Nephron progenitor cell (in vitro differentiated cells): ENCODE measurements around the gene C3orf52.
A peak's percentile ranks its signal among the peaks of the same experiment; 100 is the strongest.

Experiments used
- DNase-seq: peaks from one replicate; pipeline ENCODE4 v3.0.0; 2021
- H3K27ac Mint-ChIP-seq: 2 replicates; pipeline ENCODE4 v1.8.0; 2021; ENCODE audit warnings: mild to moderate bottlenecking, moderate library complexity, mixed read lengths
- H3K27me3 Mint-ChIP-seq: 2 replicates; pipeline ENCODE4 v1.8.0; 2021; ENCODE audit warnings: mild to moderate bottlenecking, low read depth, mixed read lengths; ENCODE audit not compliant: poor library complexity
- H3K36me3 Mint-ChIP-seq: 2 replicates; pipeline ENCODE4 v1.8.0; 2021; ENCODE audit warnings: low read depth, mixed read lengths
- H3K4me1 Mint-ChIP-seq: 2 replicates; pipeline ENCODE4 v1.8.0; 2021; ENCODE audit warnings: mixed read lengths
- H3K4me3 Mint-ChIP-seq: 2 replicates; pipeline ENCODE4 v1.8.0; 2021; ENCODE audit warnings: mild to moderate bottlenecking, moderate library complexity, mixed read lengths
- H3K9me3 Mint-ChIP-seq: 2 replicates; pipeline ENCODE4 v1.8.0; 2021; ENCODE audit warnings: mild to moderate bottlenecking, moderate library complexity, mixed read lengths
- TF ChIP-seq, protein P1 (sequence below): fragments of 200-600 bp; sonication (generic); IDR thresholded peaks from 2 replicates; pipeline ENCODE4 v1.5.0; 2021; ENCODE audit warnings: antibody characterized with exemption

C3orf52 gene

DNA sequence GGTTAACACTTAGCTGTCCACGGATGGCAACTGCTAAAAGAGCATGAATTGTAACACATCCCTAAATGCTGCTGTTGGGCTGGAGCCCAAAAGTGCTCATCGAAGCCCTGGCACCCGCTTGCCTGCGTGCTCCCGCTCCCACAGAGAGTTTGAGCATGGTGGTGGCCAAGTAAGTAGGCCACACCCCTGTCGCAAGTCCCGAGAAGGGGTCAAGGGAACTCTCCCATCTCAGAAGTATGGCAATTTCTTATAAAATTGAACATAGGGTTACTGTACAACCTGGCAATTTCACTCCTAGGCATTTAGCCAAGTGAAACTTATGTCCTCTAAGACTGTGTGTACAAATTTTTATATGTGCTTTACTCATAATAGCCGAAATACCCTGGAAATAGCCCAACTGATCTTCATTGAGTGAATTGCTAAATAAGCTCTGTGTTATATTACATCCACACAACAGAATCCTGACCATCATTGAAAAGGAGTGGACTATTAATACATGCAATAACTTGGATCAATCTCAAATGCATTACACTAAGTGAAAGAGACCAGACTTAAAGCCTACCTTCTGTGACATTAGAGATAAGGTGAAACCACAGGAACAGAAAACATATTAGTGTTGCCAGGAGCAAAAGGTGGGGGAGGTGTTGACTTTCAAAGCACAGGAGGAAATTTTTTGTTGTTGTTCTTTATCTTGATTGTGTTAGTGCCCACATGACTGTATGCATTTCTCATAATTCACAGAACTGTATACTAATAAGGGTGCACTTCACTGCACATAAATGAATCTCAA is 48.3 kb downstream of the C3orf52 start:
- Mint-ChIP-seq H3K27me3 (no peaks in the 10 kb centered on the region), H3K27ac (no peak overlapping the region)

DNA sequence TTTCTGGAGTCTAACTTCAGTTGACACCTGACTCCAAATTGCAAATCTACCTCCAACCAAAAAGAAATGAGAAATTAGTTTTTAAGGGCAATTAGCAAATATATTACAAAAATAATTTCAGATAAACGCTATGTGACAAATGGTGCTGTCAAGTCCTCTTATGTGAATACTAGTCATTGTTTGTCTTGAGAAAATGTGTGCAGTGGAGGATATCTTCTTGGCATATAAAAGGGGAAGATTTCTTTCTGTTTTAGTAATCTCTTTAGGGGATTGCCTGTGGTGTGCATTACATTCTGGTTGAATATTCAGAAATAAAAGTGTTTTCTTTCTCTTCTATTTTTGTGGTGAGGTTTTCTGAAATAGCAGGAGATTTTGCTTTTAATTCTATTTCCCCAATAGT is 49.9 kb downstream of the C3orf52 start:
- no peaks in the 10 kb centered on the region for H3K27me3 Mint-ChIP-seq
- peaks cover 14% of the 10 kb centered on the region for H3K36me3 Mint-ChIP-seq
- DNase-seq, result no peak
- H3K4me1 Mint-ChIP-seq, result peaks cover 53% of the 10 kb centered on the region
- TF ChIP-seq, protein P1, sequence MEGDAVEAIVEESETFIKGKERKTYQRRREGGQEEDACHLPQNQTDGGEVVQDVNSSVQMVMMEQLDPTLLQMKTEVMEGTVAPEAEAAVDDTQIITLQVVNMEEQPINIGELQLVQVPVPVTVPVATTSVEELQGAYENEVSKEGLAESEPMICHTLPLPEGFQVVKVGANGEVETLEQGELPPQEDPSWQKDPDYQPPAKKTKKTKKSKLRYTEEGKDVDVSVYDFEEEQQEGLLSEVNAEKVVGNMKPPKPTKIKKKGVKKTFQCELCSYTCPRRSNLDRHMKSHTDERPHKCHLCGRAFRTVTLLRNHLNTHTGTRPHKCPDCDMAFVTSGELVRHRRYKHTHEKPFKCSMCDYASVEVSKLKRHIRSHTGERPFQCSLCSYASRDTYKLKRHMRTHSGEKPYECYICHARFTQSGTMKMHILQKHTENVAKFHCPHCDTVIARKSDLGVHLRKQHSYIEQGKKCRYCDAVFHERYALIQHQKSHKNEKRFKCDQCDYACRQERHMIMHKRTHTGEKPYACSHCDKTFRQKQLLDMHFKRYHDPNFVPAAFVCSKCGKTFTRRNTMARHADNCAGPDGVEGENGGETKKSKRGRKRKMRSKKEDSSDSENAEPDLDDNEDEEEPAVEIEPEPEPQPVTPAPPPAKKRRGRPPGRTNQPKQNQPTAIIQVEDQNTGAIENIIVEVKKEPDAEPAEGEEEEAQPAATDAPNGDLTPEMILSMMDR, result no peak
- H3K27ac Mint-ChIP-seq, result no peak overlapping the region
- no peaks in the 10 kb centered on the region for H3K9me3 Mint-ChIP-seq
- H3K4me3 Mint-ChIP-seq, result no peak overlapping the region

More for the DNA sequence above, 48.3 kb downstream of the C3orf52 start:
- no peak for DNase-seq
- Mint-ChIP-seq H3K36me3 (peaks cover 29% of the 10 kb centered on the region), H3K4me1 (peaks cover 64% of the 10 kb centered on the region), H3K9me3 (no peaks in the 10 kb centered on the region), H3K4me3 (no peak overlapping the region)
- TF ChIP-seq, protein P1, result no peak

DNA sequence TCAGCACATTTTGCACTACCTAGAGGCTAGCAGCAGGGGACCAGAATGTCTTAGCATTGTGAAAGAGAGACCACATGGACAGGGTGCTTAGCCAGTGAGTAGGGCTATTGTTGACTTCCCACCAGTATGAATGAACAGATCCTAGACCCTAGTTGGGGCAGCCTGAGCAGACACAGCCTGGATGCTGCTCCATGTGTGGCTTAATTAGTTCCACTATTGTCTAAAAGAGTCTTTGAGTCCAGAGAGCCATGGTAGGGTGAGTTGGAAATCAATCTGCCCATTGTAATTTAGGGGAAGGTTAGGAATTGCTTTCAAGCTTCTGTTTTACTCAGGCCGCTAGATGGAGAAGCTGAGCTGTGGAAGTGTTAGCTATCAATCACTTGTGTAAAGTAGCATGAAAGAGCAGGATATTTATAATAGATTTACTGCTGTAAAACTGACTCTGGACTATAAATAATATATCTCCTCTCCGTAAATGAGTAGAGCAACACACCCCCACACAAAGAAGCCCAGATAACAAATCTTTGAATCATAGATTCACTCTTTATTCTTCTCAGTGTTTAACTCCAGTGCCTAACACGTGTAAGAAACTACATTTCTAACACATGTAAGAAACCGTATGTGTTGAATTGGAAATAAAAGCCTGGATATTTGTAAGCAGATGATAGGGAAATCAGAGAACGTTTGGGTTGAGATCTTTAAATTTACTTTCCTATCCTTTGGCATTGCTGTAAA is 50.9 kb downstream of the C3orf52 start:
- Mint-ChIP-seq H3K9me3 (no peaks in the 10 kb centered on the region), H3K4me3 (no peak overlapping the region), H3K27me3 (no peaks in the 10 kb centered on the region), H3K27ac (peak overlapping the region; percentile 23), H3K4me1 (peaks cover 57% of the 10 kb centered on the region), H3K36me3 (peaks cover 9% of the 10 kb centered on the region)
- DNase-seq, result peak; percentile 36
- TF ChIP-seq, protein P1, result peak; percentile 54

DNA sequence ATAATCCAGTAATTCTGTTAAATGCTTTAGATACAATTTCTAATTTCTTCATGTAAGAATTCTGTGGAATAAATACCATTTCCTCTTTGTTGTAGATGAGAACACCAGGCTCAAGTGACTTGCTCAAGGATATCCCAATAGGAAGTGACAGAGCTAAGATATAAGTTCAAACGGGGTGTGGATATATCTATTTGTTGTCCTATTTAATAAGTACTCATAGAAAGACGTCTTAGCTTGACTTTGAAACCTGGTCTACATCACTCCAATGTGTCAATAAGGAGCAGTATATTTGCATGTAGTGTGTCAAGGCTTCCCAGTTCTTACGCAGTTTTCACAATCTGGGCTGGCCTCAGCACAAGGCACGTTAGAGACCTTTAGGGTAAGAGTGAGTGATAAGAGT is 51.6 kb downstream of the C3orf52 start:
- TF ChIP-seq, protein P1, result no peak
- Mint-ChIP-seq H3K36me3 (peaks cover 5% of the 10 kb centered on the region), H3K27me3 (no peaks in the 10 kb centered on the region), H3K4me1 (peaks cover 56% of the 10 kb centered on the region), H3K27ac (no peak overlapping the region), H3K4me3 (no peak overlapping the region), H3K9me3 (peaks cover under 1% of the 10 kb centered on the region)
- no peak for DNase-seq

DNA sequence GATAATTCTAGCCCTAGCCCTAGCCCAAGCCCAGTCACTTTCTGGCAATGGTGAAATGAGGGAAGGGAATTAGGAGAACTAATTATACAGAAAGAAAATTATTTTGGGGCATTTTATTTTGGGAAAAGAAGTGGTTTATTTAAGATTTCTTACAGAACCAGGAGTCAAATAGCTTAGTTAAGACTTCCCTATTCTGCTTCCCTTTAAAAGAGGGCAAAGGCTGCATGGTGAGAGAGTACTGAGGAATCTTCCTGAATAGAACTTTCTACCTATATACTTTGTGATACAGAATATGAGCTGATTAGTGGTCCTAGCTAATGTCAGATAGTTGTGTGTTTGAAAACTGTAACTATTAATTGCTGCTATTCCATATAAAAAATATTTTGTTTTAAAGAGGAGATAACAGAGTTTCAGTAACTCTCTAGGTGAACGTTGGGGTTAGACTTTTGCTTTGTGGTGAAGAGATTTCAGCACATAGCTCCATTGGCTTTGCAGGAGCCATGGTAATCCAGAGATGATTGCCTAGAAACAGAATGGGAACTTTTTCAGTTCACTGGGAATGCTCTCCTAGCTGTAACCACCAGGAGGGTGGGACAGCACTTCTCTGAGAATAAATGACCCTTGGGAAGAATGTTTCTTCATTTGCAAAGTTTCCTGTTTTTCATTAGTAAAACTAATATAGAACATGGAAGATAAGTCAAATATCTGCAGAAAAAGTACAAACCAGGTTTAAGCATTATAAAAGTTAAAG is 52.2 kb downstream of the C3orf52 start:
- Mint-ChIP-seq H3K4me1 (peaks cover 50% of the 10 kb centered on the region), H3K27me3 (no peaks in the 10 kb centered on the region), H3K27ac (no peak overlapping the region), H3K36me3 (peaks cover 6% of the 10 kb centered on the region), H3K4me3 (no peak overlapping the region), H3K9me3 (peaks cover 7% of the 10 kb centered on the region)
- no peak for DNase-seq
- TF ChIP-seq, protein P1, result no peak
